H9 (cell line): ENCODE results near the gene CFAP54. TPM values are rescaled to one million over a fixed set of nuclear protein-coding genes. Genes with fewer than 3 reads are reported as not detected.

Experiments
- DNase-seq: peaks from one replicate; pipeline ENCODE4 v3.0.0-alpha.2; 2017
- H2AFZ ChIP-seq: one replicate; pipeline ENCODE4 v1.6.1; 2013; ENCODE audit warnings: mild to moderate bottlenecking, low read length, control low read depth, moderate library complexity
- H2AK5ac ChIP-seq: 2 replicates; pipeline ENCODE4 v1.6.1; 2013; ENCODE audit warnings: low read length, control low read depth, mixed read lengths; ENCODE audit not compliant: insufficient read length
- H2BK120ac ChIP-seq: one replicate; pipeline ENCODE4 v1.6.1; 2013; ENCODE audit warnings: low read depth, mild to moderate bottlenecking, low read length, control low read depth, inconsistent platforms; ENCODE audit not compliant: poor library complexity, severe bottlenecking
- H2BK12ac ChIP-seq: 2 replicates; pipeline ENCODE4 v1.6.1; 2013; ENCODE audit warnings: low read length, control low read depth, mixed read lengths, low read depth; ENCODE audit not compliant: insufficient read length
- H2BK15ac ChIP-seq: 2 replicates; pipeline ENCODE4 v1.6.1; 2013; ENCODE audit warnings: low read depth, low read length, control low read depth
- H2BK20ac ChIP-seq: one replicate; pipeline ENCODE4 v1.6.1; 2013; ENCODE audit warnings: low read depth, mild to moderate bottlenecking, low read length, control low read depth, inconsistent platforms; ENCODE audit not compliant: poor library complexity, severe bottlenecking
- H2BK5ac ChIP-seq: 2 replicates; pipeline ENCODE4 v1.6.1; 2013; ENCODE audit warnings: low read length, control low read depth, mixed read lengths; ENCODE audit not compliant: insufficient read length
- H3K14ac ChIP-seq: 2 replicates; pipeline ENCODE4 v1.6.1; 2013; ENCODE audit warnings: low read length, control low read depth; ENCODE audit not compliant: insufficient read depth
- H3K18ac ChIP-seq: 2 replicates; pipeline ENCODE4 v1.6.1; 2013; ENCODE audit warnings: low read depth, mild to moderate bottlenecking, mixed read lengths, low read length, control low read depth; ENCODE audit not compliant: insufficient read length
- H3K23ac ChIP-seq: 2 replicates; pipeline ENCODE4 v1.6.1; 2013; ENCODE audit warnings: low read length, control low read depth, mixed read lengths, low read depth; ENCODE audit not compliant: insufficient read length
- H3K23me2 ChIP-seq: 2 replicates; pipeline ENCODE4 v1.6.1; 2013; ENCODE audit warnings: low read depth, mild to moderate bottlenecking, mixed read lengths, low read length, control low read depth; ENCODE audit not compliant: insufficient read length, poor library complexity, severe bottlenecking
- H3K27ac ChIP-seq: 2 replicates; pipeline ENCODE4 v1.5.1; 2013; ENCODE audit warnings: low read length, control low read depth, mixed read lengths, low read depth; ENCODE audit not compliant: insufficient read length
- H3K27me3 ChIP-seq: 2 replicates; pipeline ENCODE4 v1.6.1; 2013; ENCODE audit warnings: low read length, control low read depth, inconsistent platforms; ENCODE audit not compliant: insufficient read depth
- H3K4ac ChIP-seq: 2 replicates; pipeline ENCODE4 v1.6.1; 2013; ENCODE audit warnings: low read depth, mild to moderate bottlenecking, control low read depth, inconsistent platforms, low read length, moderate library complexity
- H3K4me1 ChIP-seq: 2 replicates; pipeline ENCODE4 v1.6.1; 2013; ENCODE audit warnings: low read length, control low read depth, inconsistent platforms; ENCODE audit not compliant: insufficient read depth
- H3K4me2 ChIP-seq: 2 replicates; pipeline ENCODE4 v1.6.1; 2013; ENCODE audit warnings: low read length, control low read depth, mixed read lengths; ENCODE audit not compliant: insufficient read length, insufficient read depth
- H3K56ac ChIP-seq: 2 replicates; pipeline ENCODE4 v1.6.1; 2013; ENCODE audit warnings: low read depth, mild to moderate bottlenecking, mixed read lengths, low read length, control low read depth; ENCODE audit not compliant: insufficient read length
- H3K79me1 ChIP-seq: 2 replicates; pipeline ENCODE4 v1.6.1; 2013; ENCODE audit warnings: low read depth, mild to moderate bottlenecking, moderate library complexity, low read length, control low read depth, inconsistent platforms; ENCODE audit not compliant: insufficient read depth, poor library complexity, severe bottlenecking
- H3K79me2 ChIP-seq: 2 replicates; pipeline ENCODE4 v1.6.1; 2013; ENCODE audit warnings: low read length, control low read depth, inconsistent platforms; ENCODE audit not compliant: insufficient read depth
- H3K9ac ChIP-seq: 2 replicates; pipeline ENCODE4 v1.6.1; 2013; ENCODE audit warnings: low read length, control low read depth, mixed read lengths; ENCODE audit not compliant: insufficient read length; ENCODE audit errors: extremely low read depth
- H3K9me3 ChIP-seq: one replicate; pipeline ENCODE4 v1.6.1; 2013; ENCODE audit warnings: low read depth, low read length, inconsistent platforms; ENCODE audit not compliant: control insufficient read depth
- H3T11ph ChIP-seq: one replicate; pipeline ENCODE4 v1.6.1; 2013; ENCODE audit warnings: mild to moderate bottlenecking, low read length, control low read depth, inconsistent platforms
- H4K20me1 ChIP-seq: one replicate; pipeline ENCODE4 v1.6.1; 2013; ENCODE audit not compliant: control insufficient read depth, insufficient read length, insufficient read depth
- H4K5ac ChIP-seq: 2 replicates; pipeline ENCODE4 v1.6.1; 2013; ENCODE audit warnings: low read depth, mild to moderate bottlenecking, mixed read lengths, low read length, control low read depth; ENCODE audit not compliant: insufficient read length
- H4K8ac ChIP-seq: replicated peaks from 2 replicates; pipeline ENCODE4 v1.6.1; 2013; ENCODE audit warnings: low read length, control low read depth, mixed read lengths, low read depth; ENCODE audit not compliant: insufficient read length
- H4K91ac ChIP-seq: 2 replicates; pipeline ENCODE4 v1.6.1; 2013; ENCODE audit warnings: low read depth, mild to moderate bottlenecking, moderate library complexity, mixed read lengths, low read length, control low read depth; ENCODE audit not compliant: insufficient read length
- H3K27ac Mint-ChIP-seq, 3 experiments: 2 replicates in 2 of 3; 3 replicates in 1 of 3; pipeline ENCODE4 v1.8.0; 2020 to 2021; ENCODE audit warnings: mixed read lengths in 3 of 3, mild to moderate bottlenecking in 1 of 3, moderate library complexity in 1 of 3
- H3K27me3 Mint-ChIP-seq: 2 replicates; pipeline ENCODE4 v1.8.0; 2021; ENCODE audit warnings: low read depth, mild to moderate bottlenecking, moderate library complexity, mixed read lengths
- H3K36me3 Mint-ChIP-seq, 3 experiments: 2 replicates in 2 of 3; 3 replicates in 1 of 3; pipeline ENCODE4 v1.8.0; 2020 to 2021; ENCODE audit warnings: low read depth in 3 of 3, mixed read lengths in 3 of 3; ENCODE audit not compliant: insufficient read depth in 1 of 3
- H3K4me1 Mint-ChIP-seq, 2 experiments: 2 replicates each; pipeline ENCODE4 v1.8.0; 2020; ENCODE audit warnings: mixed read lengths in 2 of 2
- H3K4me3 Mint-ChIP-seq, 2 experiments: 2 replicates in 1 of 2; 3 replicates in 1 of 2; pipeline ENCODE4 v1.8.0; 2020 to 2021; ENCODE audit warnings: mild to moderate bottlenecking in 2 of 2, mixed read lengths in 2 of 2, moderate library complexity in 1 of 2
- H3K9me3 Mint-ChIP-seq, 2 experiments: 2 replicates in 1 of 2; 3 replicates in 1 of 2; pipeline ENCODE4 v1.8.0; 2020; ENCODE audit warnings: mild to moderate bottlenecking in 2 of 2, mixed read lengths in 2 of 2, moderate library complexity in 1 of 2
- WGBS: extraction: QIAGEN DNeasy Blood & Tissue Kit; methylation state at CpG from one replicate; pipeline ENCODE4 v1.1.7; 2013; ENCODE audit warnings: missing lambda C conversion rate, low lambda C conversion rate, mixed read lengths; ENCODE audit not compliant: insufficient read length; ENCODE audit errors: extremely low coverage; 5-methylcytosine and 5-hydroxymethylcytosine counted together
- total RNA-seq: library from RNA; stranded (reverse); gene quantifications from 2 replicates; pipeline ENCODE4 v1.2.1, GENCODE V29; 2021
- TF ChIP-seq, protein P1 (sequence below): fragments of 200-600 bp; sonication (generic); conservative IDR thresholded peaks from 3 replicates; pipeline ENCODE4 v1.8.0; 2021; ENCODE audit warnings: antibody characterized with exemption, mild to moderate bottlenecking

CFAP54 gene
- total RNA-seq, 1 experiment from 2014 or later: 0.24 TPM

DNA sequence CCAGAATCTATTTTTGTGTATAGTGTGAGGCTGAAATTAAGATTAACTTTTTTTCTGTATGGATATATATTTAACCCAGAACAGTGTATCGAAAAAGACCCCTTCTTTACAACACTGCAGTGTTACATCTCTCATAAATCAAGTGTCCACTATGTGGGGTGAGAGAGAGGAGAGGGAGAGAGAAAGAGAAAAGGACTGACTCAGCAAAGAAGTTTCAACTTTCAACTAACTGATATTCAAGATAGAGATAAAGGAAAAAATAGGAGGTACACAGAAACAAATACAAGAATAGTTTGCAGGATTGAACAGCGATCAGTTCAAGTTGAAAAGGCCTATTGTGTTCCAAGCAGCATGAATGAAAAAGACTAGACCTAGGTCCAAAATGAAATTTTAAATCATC lies 291.0 kb downstream of the CFAP54 start:
- H3K27ac ChIP-seq: no peak overlapping the region

More for the DNA sequence above, 291.0 kb downstream of the CFAP54 start:
- H3K4me3 Mint-ChIP-seq: no peak overlapping the region
- no peaks in the 10 kb centered on the region for H3K4me1 Mint-ChIP-seq
- H2BK20ac ChIP-seq: no peak overlapping the region
- no peaks in the 10 kb centered on the region for H3K27me3 Mint-ChIP-seq
- H3K9ac ChIP-seq: no peak overlapping the region
- H3K4me1 ChIP-seq: no peaks in the 10 kb centered on the region
- H2BK5ac ChIP-seq: no peak overlapping the region
- TF ChIP-seq, protein P1, sequence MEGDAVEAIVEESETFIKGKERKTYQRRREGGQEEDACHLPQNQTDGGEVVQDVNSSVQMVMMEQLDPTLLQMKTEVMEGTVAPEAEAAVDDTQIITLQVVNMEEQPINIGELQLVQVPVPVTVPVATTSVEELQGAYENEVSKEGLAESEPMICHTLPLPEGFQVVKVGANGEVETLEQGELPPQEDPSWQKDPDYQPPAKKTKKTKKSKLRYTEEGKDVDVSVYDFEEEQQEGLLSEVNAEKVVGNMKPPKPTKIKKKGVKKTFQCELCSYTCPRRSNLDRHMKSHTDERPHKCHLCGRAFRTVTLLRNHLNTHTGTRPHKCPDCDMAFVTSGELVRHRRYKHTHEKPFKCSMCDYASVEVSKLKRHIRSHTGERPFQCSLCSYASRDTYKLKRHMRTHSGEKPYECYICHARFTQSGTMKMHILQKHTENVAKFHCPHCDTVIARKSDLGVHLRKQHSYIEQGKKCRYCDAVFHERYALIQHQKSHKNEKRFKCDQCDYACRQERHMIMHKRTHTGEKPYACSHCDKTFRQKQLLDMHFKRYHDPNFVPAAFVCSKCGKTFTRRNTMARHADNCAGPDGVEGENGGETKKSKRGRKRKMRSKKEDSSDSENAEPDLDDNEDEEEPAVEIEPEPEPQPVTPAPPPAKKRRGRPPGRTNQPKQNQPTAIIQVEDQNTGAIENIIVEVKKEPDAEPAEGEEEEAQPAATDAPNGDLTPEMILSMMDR: no peak
- H3K4ac ChIP-seq: no peak overlapping the region
- no CpG with 5 or more reads among the region's 2 CpGs for WGBS
- H2BK12ac ChIP-seq: no peak overlapping the region
- H4K5ac ChIP-seq: no peak overlapping the region
- no peaks in the 10 kb centered on the region for H3K23me2 ChIP-seq
- no peak overlapping the region for H4K91ac ChIP-seq
- H4K20me1 ChIP-seq: no peaks in the 10 kb centered on the region
- H3K79me2 ChIP-seq: no peaks in the 10 kb centered on the region
- no peaks in the 10 kb centered on the region for H3K9me3 Mint-ChIP-seq
- no peaks in the 10 kb centered on the region for H3K27me3 ChIP-seq
- H2BK15ac ChIP-seq: no peak overlapping the region
- H2BK120ac ChIP-seq: no peak overlapping the region
- H2AFZ ChIP-seq: no peak overlapping the region
- DNase-seq: no peak
- no peak overlapping the region for H3T11ph ChIP-seq
- no peak overlapping the region for H2AK5ac ChIP-seq
- no peak overlapping the region for H3K4me2 ChIP-seq
- no peak overlapping the region for H3K27ac Mint-ChIP-seq
- H3K36me3 Mint-ChIP-seq: no peaks in the 10 kb centered on the region
- no peak overlapping the region for H3K18ac ChIP-seq
- no peak overlapping the region for H3K56ac ChIP-seq
- no peak overlapping the region for H4K8ac ChIP-seq
- H3K14ac ChIP-seq: no peak overlapping the region
- H3K23ac ChIP-seq: no peak overlapping the region
- no peaks in the 10 kb centered on the region for H3K9me3 ChIP-seq
- H3K79me1 ChIP-seq: no peaks in the 10 kb centered on the region
